ENCODE results near the gene TBX5.

Gene TBX5

DNA sequence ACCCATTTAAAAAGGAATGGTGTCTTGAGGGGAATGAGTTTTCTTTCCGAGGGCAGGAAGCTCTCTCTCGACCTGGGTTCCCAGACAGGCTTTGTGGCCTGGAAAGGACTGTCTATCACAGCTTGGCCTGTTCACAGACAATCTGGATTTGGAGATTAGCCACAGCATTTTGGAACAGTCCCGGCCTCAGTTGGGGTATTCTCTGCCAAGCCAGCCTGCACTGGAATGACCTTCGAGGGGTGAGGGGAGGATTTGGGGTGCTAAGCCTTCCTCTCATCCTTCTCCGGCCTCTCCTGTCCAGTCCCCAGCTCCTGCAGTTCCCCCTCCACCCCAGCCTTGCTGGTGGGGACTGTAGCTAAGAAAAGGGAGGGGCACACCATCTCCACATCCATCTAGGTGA lies 13.0 kb downstream of the TBX5 start:
- H3K36me3 Mint-ChIP-seq (ENCODE audit: low read depth), result no peaks in the 10 kb centered on the region
- DNase-seq, result no peak
- peaks cover 6% of the 10 kb centered on the region for H3K4me1 Mint-ChIP-seq
- TF ChIP-seq, protein P1, sequence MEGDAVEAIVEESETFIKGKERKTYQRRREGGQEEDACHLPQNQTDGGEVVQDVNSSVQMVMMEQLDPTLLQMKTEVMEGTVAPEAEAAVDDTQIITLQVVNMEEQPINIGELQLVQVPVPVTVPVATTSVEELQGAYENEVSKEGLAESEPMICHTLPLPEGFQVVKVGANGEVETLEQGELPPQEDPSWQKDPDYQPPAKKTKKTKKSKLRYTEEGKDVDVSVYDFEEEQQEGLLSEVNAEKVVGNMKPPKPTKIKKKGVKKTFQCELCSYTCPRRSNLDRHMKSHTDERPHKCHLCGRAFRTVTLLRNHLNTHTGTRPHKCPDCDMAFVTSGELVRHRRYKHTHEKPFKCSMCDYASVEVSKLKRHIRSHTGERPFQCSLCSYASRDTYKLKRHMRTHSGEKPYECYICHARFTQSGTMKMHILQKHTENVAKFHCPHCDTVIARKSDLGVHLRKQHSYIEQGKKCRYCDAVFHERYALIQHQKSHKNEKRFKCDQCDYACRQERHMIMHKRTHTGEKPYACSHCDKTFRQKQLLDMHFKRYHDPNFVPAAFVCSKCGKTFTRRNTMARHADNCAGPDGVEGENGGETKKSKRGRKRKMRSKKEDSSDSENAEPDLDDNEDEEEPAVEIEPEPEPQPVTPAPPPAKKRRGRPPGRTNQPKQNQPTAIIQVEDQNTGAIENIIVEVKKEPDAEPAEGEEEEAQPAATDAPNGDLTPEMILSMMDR (IDR thresholded peaks at IDR 0.05), result no peak
- H3K4me3 Mint-ChIP-seq, result no peak overlapping the region
- peaks cover 100% of the 10 kb centered on the region for H3K27me3 Mint-ChIP-seq (ENCODE audit: low read depth, poor library complexity)
- peaks cover 5% of the 10 kb centered on the region for H3K9me3 Mint-ChIP-seq
- no peak overlapping the region for H3K27ac Mint-ChIP-seq

DNA sequence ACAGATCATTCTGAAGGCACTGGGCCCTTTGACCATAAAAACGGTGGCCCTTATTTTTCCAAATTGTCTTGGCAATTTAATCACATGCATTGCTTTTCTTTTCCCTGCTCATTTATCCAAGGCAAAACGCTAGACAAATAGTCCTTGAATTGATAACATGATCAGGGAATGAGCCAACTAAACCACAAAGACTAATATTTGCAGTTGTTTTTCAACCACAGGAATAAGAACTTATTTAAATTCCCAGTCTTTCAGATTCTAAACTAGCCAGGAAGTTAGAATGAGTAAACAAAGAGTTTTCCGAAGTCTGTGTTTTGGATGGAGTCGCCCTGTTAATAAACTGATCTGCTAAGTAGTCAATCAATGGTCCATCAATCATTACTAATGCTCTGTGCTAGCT lies 14.9 kb downstream of the TBX5 start:
- TF ChIP-seq, protein P1 (IDR thresholded peaks at IDR 0.05), result no peak
- Mint-ChIP-seq H3K9me3 (peaks cover 5% of the 10 kb centered on the region), H3K36me3 (ENCODE audit: low read depth) (no peaks in the 10 kb centered on the region), H3K27ac (no peak overlapping the region), H3K27me3 (ENCODE audit: low read depth, poor library complexity) (peaks cover 100% of the 10 kb centered on the region), H3K4me3 (no peak overlapping the region), H3K4me1 (peaks cover 6% of the 10 kb centered on the region)
- no peak for DNase-seq

DNA sequence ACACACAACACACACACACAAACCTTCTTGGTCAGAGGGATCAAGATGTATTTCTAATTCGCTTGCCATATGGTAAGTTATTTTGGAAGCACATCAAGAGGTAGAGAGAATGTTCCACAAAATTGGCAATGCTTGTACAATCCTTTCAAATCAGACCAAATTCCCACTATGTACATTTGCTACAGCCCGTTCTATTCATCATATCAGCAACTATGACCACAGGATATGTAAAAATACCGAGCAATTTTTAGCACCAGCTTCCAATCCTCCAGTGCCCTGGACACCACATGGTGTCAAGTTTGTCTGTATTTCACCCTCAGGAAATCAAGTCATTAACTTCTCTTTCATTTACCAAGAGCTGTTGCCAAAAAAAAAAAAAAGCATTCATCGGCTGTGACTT lies 21.2 kb downstream of the TBX5 start:
- no peaks in the 10 kb centered on the region for H3K4me1 Mint-ChIP-seq
- no peak overlapping the region for H3K27ac Mint-ChIP-seq

DNA sequence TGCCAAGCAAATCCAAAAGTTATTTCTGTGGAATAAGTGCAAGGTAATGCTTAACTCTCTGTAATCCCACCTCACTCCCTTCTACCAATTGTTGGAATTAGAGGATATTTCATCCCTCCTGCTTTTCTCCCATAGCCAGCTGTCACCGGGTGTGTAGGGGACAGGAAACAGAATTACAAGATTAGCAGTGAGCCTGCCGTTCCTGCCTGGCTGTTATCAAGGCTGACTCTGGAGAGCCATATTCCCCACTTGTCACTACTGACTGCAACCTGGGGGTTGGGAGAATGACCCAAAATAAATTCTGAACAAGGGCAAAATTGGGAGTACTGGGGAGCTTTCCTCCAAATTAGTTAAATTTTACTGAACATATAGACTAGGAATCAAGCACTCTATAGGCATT lies 24.8 kb downstream of the TBX5 start:
- H3K27me3 Mint-ChIP-seq (ENCODE audit: low read depth, poor library complexity), result peaks cover 98% of the 10 kb centered on the region
- H3K36me3 Mint-ChIP-seq (ENCODE audit: low read depth), result no peaks in the 10 kb centered on the region
- TF ChIP-seq, protein P1 (IDR thresholded peaks at IDR 0.05), result no peak
- no peaks in the 10 kb centered on the region for H3K9me3 Mint-ChIP-seq
- no peak overlapping the region for H3K27ac Mint-ChIP-seq
- no peak overlapping the region for H3K4me3 Mint-ChIP-seq
- DNase-seq, result no peak
- no peaks in the 10 kb centered on the region for H3K4me1 Mint-ChIP-seq

More for the DNA sequence above, 21.2 kb downstream of the TBX5 start:
- Mint-ChIP-seq H3K9me3 (no peaks in the 10 kb centered on the region), H3K4me3 (no peak overlapping the region), H3K27me3 (ENCODE audit: low read depth, poor library complexity) (peaks cover 98% of the 10 kb centered on the region), H3K36me3 (ENCODE audit: low read depth) (no peaks in the 10 kb centered on the region)
- no peak for DNase-seq
- TF ChIP-seq, protein P1 (IDR thresholded peaks at IDR 0.05), result no peak

DNA sequence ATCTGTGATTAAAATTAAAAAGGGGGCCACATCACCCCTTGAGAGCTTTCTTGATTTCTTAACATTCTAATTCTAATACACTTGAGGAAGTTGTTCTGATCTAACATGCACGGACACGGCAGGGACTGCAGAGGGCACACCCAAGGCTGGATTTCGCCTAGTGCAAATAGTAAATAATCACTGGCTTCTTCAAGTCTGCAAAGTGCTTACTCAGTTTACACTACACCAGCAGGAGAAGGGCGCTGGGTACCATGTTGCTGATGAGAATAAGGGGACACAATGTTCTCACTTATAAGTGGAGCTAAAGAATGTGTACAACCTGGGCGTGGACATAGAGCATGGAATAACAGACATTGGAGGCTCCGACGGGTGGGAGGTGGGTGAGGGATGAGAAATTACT lies 34.2 kb downstream of the TBX5 start:
- no peaks in the 10 kb centered on the region for H3K36me3 Mint-ChIP-seq (ENCODE audit: low read depth)
- peaks cover 97% of the 10 kb centered on the region for H3K27me3 Mint-ChIP-seq (ENCODE audit: low read depth, poor library complexity)
- no peaks in the 10 kb centered on the region for H3K9me3 Mint-ChIP-seq
- no peaks in the 10 kb centered on the region for H3K4me1 Mint-ChIP-seq
- H3K4me3 Mint-ChIP-seq, result no peak overlapping the region
- H3K27ac Mint-ChIP-seq, result no peak overlapping the region
- DNase-seq, result no peak
- TF ChIP-seq, protein P1 (IDR thresholded peaks at IDR 0.05), result no peak

DNA sequence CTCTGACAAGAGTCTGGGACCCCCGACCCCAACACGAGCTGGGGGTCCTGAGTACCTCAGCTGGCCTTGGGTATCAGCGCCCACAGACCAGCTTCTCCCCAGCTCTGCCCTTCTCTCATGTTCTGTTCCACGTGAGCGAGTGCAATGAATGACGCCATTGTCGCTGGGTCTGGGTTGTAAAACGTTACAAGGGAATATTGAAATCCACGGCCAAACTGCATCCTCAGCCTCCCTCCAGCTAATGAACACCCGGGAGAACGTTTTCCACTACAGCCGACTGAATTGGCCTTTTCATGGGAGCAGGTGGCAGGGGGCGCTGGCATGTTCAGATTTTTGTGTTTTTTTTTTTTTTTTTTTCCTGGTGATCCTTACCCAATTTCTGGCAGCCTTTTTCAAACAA lies 34.7 kb downstream of the TBX5 start:
- no peaks in the 10 kb centered on the region for H3K9me3 Mint-ChIP-seq
- no peak overlapping the region for H3K27ac Mint-ChIP-seq
- TF ChIP-seq, protein P1 (IDR thresholded peaks at IDR 0.05), result no peak
- no peak overlapping the region for H3K4me3 Mint-ChIP-seq
- no peaks in the 10 kb centered on the region for H3K4me1 Mint-ChIP-seq
- H3K27me3 Mint-ChIP-seq (ENCODE audit: low read depth, poor library complexity), result peaks cover 93% of the 10 kb centered on the region
- no peaks in the 10 kb centered on the region for H3K36me3 Mint-ChIP-seq (ENCODE audit: low read depth)
- DNase-seq, result no peak
